NCI-H2107 treated with DMSO at 0.1 percent for 48 hours (cell line): ENCODE measurements around the gene KDM4D.
"Not testable (repeated sequence)": the region's sequence is repeated elsewhere in the genome, so short reads cannot be mapped to it uniquely, and the experiment has no call there.

ENCODE experiments used
- DNase-seq: peaks from one replicate; lab custom pipeline; 2025; ENCODE audit not compliant: unreplicated experiment; lab: John Stamatoyannopoulos, UW

The KDM4D gene

DNA sequence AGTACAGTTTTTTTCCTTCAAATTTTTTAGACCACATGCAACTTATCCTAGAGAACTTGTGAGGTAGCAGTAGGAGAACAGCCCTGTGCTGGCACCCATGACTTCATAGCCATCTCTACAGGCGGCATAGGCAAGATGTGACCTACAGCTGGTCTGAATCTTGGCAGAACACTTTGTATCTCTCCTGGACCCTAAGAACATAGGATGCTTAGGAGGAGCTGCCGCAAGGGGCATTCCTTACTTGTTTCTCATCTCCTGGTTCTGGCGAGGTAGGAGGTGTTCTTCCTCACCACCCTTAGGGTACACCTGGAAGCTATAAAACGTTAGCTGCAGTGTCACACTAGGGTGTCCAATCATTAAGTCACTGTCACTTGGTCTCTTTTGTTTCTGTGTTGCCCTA lies 16.5 kb upstream of the KDM4D start:
- DNase-seq = no peak

DNA sequence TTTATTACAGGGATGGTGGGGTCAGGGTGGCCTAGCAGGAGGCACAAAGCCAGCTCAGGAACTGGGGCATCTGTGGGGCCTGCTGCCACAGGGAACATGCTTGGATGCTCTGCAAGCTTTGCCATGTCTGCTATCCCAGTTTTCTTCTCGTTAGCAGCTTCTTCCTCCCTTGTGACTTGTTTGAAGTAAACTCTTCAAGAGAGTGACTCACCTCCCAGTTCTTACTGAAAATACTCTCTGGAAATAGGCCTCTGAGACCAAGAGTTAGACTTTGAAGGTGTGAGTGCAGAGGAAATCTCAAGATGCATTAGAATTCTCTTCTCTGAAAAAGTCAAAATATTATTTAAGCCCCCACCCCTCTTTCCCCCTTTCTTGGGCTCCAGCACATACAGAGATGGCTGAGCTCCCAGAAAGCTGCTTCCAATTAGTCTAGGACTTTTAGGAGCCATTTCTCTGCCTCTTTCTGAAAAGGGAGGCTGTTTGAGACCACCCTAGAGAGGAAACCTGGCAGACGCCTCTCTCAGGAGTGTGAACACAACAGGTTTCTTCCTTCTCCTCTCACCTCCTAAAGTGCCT lies 15.3 kb upstream of the KDM4D start:
- DNase-seq = no peak

DNA sequence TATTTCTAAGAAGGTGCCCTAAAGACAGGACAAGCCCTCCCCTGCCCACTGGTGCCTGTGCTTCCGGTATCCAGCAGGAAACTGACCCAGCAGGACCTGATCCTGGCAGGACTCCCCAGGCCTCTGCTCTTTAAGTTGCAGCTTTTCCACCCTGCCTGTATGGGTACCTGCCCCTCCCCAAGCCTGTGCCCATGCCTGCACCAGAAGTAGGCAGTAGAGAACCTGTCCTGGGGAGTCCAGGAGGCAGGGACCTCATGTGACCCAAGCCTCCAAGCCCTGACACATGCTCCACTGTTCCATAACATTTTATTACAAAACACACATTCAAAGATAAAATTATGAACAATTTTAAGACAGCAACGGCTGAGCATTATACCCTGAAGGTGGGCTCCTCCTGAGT lies 14.3 kb upstream of the KDM4D start:
- DNase-seq = no peak

DNA sequence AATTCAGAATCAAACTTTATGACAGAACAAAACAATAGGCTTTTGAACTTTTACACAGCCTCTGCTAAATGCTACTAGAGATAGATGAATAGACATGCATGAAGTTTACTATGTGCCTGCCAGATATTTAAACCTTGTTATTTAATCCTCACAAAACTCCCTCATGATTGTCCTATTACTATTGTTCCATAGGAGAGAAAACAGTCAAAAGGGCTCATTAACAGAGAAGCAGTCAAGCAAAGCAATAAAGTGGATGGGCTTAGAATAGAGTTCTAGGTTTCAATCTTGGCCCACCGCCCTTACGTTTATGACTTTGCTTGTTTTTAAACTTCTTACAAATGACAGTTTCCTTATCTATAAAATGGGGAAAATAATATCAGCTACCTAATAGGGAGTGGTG lies 13.0 kb upstream of the KDM4D start:
- DNase-seq = no peak

DNA sequence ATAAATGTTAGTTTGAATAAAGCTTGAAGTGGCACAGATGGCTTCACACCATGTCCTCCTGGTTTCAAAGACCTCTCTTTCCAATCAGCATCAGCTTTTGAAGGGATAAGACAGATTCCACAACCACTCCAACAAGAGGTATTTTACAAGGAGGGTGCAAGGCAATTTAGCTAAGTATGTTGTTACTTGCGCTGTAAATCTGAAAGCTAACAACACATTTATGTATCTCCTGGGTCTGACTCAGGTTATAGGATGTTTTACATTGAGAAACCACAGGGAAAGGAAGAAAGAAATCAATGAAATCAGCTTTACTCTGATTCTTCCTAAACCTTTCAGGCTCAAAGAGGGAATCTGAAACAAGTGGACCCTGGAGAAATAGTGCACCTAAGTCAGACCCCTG lies 12.3 kb upstream of the KDM4D start:
- DNase-seq = no peak

DNA sequence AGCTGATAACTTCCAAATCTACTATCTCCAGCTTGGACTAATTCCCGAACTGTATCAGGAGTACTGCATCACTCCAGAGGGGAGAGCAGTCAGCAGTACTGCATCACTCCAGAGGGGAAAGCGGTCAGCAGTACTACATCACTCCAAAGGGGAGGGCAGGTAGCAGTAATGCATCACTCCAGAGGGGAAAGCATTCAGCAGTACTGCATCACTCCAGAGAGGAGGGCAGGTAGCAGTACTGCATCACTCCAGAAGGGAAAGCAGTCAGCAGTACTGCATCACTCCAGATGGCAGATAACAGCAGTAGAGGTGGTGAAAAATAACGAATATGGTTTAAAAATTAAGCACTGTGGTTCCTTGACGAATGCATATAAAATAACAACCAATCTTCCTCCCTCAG lies 8.6 kb upstream of the KDM4D start:
- no peak for DNase-seq

DNA sequence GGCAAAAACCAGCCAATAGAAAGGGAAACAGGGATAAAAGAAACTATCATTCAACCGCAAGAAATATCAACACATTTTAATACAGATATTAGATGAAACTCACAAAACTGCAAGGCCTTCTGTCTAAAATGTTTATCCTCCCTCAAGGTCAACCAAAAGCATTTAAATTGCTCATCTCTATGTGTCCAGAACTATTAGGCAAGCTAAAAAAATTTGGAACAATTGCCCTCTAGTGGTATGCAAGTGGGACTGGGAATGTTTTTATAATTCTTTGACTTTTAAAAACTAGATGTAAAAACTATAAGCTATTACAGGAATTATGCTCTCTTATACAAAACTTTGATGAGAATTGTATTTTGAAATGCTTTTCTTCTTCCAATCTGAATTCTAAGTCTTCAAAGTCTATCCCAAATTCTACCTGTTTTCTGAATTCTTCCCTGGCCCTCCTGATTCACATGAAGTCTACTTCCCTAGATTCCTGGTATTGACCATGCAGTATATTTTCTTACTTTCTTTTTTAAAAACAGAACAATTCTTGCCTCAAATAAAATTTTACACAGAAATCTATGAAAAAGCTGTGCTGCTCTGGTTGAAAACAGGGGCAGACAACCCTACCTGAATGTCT lies 5.1 kb upstream of the KDM4D start:
- DNase-seq = no peak

DNA sequence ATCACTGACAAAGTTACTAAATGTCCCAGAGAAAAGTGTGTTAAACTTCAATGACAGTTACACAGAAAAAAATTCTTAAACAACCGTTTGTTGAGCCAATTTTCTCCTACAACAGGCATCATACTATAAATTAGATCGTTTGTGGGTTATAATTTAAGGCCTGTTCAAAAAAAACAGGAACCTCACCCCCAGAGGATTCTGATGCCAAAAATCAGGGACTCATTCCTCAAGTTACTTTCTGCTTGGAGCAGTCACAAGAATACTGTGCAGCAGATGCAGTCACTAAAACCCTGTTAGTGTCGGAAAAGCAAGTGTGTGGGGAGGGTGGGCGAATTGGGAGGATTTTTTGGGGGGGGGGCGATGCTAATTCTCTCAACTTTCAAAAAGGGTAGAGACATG lies 810 bp upstream of the KDM4D start:
- no peak for DNase-seq

DNA sequence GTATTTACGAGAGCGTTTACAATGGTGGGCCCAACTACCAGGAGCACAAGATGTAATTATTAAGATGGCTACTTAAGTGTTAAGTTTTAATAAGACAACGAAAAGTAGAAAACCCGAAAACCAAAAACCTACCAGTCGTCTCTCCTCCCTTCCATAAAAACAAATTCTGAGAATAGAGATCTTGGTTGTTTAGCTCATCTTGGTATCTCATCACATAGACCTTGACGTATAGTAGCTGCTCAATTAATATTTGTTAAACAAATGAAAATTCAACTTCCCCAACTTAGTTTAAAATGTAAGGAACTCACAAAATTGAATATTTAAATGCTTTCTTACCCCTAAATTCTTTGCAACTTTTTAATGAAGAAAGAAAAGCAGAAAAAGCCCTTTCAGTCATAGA lies 669 bp downstream of the KDM4D start:
- no peak for DNase-seq

DNA sequence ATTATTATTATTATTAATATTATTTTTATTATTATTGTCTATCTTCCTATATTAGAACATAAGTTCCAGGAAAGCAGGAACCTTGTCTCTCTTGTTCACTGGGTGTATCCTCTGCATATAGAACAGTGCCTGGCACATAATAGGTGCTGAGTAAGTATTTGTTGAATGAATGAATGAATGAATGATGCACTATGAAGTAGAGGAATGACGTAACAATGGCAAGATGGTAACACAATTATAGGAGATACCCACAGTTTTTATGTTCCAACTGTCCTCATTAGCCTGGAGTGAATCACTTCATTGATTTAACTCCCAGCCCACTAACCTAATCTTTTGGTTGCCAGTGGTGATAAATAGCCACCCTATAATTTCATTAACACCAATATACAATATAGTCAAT lies 2.1 kb downstream of the KDM4D start:
- DNase-seq = no peak

DNA sequence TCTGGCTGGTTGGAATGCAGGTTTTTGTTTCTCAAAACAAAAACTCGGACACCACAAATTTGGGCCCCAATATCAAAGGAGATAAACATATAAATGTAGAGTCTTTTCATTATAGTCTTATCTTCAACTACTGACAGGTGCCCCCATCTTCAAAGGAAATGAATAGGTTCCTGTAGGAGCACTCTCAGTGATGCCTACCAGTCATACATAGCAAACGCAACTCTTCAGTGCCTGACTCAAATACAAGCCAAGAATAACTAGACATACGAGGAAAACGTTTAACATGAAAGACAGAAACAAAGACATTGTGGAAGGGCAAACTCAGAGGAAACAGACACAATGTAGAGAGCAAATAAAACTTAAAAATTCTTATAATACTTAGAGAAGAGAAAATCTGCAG lies 13.9 kb downstream of the KDM4D start:
- DNase-seq = no peak

DNA sequence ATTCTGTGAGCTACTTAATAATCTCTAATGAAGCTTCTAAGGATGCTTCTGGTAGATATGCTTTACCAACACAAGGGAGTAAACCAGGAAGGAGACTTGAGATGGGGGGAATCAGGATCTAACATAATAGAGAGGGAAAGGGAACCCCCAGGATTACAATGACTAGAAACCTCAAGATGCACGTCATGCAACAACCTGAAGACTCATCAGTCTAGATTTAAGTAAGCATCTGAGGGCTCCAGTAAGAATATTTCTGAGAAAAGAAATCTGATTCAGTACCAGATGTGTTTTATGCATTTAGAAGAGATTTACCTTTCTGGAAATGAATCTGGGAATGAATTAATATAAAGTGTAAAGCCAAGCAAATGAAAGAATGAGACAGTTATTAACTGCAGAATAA lies 15.2 kb downstream of the KDM4D start:
- DNase-seq = no peak

DNA sequence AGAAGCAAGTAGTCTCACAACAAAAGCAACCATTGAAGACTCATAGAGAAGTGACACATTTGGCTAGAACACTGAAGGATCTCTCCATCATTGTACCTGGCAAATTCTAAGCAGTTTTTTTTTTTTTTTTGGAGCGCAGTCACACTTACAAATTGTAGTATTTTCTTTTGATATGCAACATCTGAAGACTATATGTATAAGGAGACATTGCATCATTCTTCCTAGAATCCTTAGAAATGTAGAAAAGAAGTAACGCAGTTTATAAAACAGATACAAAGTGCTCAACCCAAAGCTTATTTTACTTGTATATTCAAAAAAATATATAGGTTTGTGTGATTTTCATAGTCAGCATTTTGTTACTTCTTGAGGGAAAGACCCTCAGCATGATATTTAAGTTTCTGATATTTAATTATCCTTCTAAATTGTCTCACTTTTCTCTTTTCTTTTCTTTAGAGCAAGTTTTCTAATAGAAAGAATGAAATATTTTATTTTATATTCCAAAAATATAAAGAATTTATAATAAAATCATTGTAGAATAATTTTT lies 20.0 kb downstream of the KDM4D start:
- no peak for DNase-seq

DNA sequence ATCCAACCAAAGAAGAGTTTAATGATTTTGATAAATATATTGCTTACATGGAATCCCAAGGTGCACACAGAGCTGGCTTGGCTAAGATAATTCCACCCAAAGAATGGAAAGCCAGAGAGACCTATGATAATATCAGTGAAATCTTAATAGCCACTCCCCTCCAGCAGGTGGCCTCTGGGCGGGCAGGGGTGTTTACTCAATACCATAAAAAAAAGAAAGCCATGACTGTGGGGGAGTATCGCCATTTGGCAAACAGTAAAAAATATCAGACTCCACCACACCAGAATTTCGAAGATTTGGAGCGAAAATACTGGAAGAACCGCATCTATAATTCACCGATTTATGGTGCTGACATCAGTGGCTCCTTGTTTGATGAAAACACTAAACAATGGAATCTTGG lies 23.9 kb downstream of the KDM4D start:
- DNase-seq = no peak

DNA sequence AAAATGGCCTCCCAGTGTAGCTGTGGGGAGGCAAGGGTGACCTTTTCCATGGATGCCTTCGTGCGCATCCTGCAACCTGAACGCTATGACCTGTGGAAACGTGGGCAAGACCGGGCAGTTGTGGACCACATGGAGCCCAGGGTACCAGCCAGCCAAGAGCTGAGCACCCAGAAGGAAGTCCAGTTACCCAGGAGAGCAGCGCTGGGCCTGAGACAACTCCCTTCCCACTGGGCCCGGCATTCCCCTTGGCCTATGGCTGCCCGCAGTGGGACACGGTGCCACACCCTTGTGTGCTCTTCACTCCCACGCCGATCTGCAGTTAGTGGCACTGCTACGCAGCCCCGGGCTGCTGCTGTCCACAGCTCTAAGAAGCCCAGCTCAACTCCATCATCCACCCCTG lies 24.8 kb downstream of the KDM4D start:
- no peak for DNase-seq

DNA sequence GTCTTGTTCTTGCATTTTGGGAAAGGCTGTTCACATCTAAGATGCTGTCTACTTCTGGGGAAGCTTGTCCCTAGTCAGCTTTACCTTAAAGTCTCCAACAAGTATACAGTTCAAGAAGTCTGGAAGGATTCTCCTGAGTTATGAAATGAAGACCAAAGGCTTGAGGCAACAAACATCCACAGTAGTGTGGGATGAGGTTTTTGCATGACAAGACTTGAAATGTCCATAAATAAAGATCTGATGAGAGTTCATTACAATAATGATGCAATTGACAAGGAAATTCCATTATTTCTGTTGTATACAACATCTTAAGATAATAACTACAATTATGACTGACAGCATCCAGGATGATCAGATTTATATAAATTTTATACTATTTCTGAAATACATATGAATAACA lies 30.2 kb downstream of the KDM4D start:
- no peak for DNase-seq

DNA sequence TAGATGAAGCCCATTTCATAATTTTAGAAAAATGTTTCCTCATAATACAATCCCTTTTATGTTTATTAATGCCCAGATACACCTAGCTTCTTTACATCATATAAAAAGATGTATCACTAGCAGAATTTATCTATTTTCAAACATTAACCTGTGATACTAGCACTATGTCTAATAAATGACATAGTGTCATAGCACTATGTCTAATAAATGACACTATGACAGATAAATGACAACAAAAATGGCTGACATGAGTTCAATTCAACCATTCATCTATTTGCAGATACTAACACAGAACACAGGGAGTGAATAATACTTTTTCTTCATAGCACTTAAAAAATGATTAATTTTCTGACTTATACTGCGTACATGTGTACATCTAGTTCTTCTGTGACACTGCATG lies 32.1 kb downstream of the KDM4D start:
- DNase-seq = no peak

DNA sequence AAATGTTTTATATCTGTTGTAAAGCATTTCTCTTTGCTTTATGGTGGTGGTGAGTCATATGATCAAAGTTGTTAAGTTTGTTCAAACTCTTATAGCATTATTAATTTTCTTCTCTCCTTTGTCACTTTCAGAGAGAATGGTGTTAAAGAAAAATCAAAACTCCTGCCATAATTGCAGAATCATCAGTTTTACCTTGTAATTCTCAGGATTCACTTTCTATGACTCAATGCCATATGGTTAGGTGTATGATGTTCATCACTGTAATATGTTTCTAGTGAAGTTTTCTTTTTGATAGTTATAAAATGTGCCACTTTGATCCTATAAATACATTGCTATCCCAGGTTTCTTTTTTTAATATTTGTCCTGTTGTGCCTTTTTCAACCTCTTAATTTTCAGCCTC lies 37.9 kb downstream of the KDM4D start:
- no peak for DNase-seq

DNA sequence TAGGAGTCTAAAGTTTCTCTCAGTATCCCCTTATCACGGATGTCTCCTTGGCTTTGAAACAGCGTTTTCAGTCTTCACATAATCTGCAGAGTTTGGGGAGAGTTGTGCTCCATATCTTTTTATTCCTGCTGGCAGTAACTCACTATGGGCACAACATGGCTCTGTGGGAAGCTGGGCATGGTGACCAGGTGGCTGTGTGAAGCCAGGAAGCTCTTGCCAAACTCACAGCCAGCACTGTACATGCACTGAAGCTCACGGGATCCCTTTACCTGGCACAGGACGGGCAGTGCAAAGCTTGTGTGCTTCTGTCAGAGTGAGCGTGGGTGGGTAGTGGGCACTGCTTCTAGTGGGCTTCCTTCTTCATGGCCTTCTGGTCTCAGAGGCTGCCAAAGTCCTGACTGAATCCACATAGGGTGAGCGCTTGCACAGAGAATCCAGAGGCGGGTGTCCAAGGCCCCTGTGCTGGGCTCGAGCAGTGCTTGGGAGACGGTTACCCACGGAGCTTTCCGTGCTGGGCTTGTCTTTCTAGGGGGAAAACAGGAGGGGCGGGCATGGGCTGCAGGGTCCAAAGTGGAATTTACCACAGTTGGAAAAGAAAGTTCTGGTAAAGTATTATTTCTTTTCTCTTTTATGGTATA lies 40.8 kb downstream of the KDM4D start:
- DNase-seq = no peak

DNA sequence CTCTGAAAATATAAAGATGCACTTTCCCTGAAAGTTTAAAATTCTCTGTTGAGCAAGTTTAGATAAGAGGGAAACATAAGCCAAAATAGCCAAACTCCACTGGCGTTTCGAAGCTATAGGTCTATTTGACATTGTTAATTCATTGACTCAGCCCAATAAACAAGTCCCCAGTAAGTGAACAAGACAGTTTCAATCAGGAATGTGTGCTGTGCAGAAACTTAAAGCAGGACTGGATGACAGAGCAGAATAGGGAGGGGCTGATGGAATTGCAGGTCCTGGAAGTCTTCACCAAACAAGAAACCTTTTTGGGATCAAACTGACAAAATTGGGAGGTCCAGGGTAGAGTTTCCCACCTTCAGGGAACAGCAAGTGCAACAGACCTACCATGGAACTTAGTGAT lies 42.6 kb downstream of the KDM4D start:
- DNase-seq = no peak

DNA sequence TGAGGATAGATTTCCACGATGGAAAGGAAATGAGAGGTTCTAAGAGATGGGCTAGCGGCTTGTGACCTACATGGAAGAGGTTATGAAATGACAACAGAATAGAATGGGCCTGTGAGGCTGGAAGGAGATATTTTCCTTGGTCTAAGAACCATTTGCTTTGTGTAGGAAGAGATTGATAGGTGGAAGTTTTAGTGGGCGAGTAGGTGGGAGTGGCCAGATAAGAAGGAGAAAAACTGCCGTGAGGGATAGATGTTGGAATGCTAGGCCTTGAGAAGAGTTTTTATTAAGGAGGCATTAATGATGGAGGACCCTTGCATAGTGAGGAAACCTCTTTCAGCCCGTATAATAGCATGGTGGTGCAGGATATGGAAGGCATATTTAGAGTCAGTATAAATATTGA lies 48.0 kb downstream of the KDM4D start:
- DNase-seq = not testable (repeated sequence)

DNA sequence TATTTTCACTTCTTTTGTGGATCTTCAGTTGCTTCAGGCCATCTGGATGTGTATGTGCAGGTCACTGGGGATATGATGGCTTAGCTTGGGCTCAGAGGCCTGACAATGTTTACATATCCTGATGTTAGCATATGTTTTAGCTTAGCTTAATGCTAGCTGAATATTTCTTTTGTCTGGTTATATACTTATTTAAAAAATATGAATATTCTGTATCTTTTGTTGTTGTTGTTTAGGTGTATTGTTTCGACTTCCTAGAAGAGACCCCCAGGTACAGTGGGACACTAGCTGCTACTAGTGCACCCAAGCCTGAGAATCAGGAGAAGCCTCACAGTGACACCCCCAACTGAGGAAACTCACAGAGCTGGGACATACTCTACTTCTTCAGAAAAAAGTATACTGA lies 51.4 kb downstream of the KDM4D start, which contains the start of gene KDM4E:
Gene KDM4E (plus strand): TSS at position 301 of the 400 bp plus-strand sequence. CDS start 300 bp downstream, outside the sequence.
- no peak for DNase-seq

DNA sequence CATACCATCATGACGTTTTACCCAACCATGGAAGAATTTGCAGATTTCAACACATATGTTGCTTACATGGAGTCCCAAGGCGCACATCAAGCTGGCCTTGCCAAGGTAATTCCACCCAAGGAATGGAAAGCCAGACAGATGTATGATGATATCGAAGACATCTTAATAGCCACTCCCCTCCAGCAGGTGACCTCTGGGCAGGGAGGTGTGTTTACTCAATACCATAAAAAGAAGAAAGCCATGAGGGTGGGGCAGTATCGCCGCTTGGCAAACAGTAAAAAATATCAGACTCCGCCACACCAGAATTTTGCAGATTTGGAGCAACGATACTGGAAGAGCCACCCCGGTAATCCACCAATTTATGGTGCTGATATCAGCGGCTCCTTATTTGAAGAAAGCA lies 52.1 kb downstream of the KDM4D start:
- DNase-seq = not testable (repeated sequence)
